IMR-90 (cell line): Measurements from ENCODE around the gene ATRN. TPM values are rescaled to one million over a fixed set of nuclear protein-coding genes. Genes with fewer than 3 reads are reported as not detected.

Source experiments
- ATAC-seq: fragments of 200-7000 bp; cut with Tn5 transposase; 2 replicates; pipeline ENCODE4 v1.9.1; 2020; ENCODE audit warnings: low read depth, mild to moderate bottlenecking, moderate library complexity
- BruUV-seq: library from RNA; stranded (reverse); fragments of 400-500 nt; replicated peaks from 2 replicates; lab custom pipeline; 2021; lab: Mats Ljungman, UMichigan
- CTCF ChIA-PET: fragments of 300-600 bp; formaldehyde crosslinking; extraction: SDS; loops from one replicate; lab custom pipeline; 2021; ENCODE audit warnings: antibody characterized with exemption; lab: Yijun Ruan, JAX
- POLR2A ChIA-PET: fragments of 300-600 bp; sonication (Branson Sonifier 250); formaldehyde crosslinking; loops from one replicate; lab custom pipeline; 2022; ENCODE audit warnings: antibody characterized with exemption; ENCODE audit not compliant: unreplicated experiment; lab: Charles Lee
- DNase-seq: peaks from one replicate; pipeline ENCODE4 v3.0.0; 2013
- H2AFZ ChIP-seq: replicated peaks from 2 replicates; pipeline ENCODE3; 2013; ENCODE audit warnings: low read length, mild to moderate bottlenecking; ENCODE audit not compliant: poor library complexity
- H2AK5ac ChIP-seq: 2 replicates; pipeline ENCODE4 v1.6.1; 2013; ENCODE audit warnings: low read depth, low read length, inconsistent platforms
- H2AK9ac ChIP-seq: replicated peaks from 2 replicates; pipeline ENCODE3; 2013; ENCODE audit warnings: mild to moderate bottlenecking, low read depth, low read length, moderate library complexity; ENCODE audit not compliant: poor library complexity
- H2BK120ac ChIP-seq: 2 replicates; pipeline ENCODE4 v1.6.1; 2013; ENCODE audit warnings: low read depth, low read length, inconsistent platforms
- H2BK15ac ChIP-seq: 3 replicates; pipeline ENCODE4 v1.6.1; 2013; ENCODE audit warnings: low read depth, low read length, inconsistent platforms
- H2BK20ac ChIP-seq: 2 replicates; pipeline ENCODE4 v1.6.1; 2013; ENCODE audit warnings: low read depth, mild to moderate bottlenecking, inconsistent platforms, low read length, moderate library complexity
- H2BK5ac ChIP-seq: 2 replicates; pipeline ENCODE4 v1.6.1; 2013; ENCODE audit warnings: mild to moderate bottlenecking, low read depth, low read length, inconsistent platforms; ENCODE audit not compliant: poor library complexity, severe bottlenecking
- H3K14ac ChIP-seq: replicated peaks from 2 replicates; pipeline ENCODE4 v1.6.1; 2013; ENCODE audit warnings: low read depth, low read length, inconsistent platforms
- H3K18ac ChIP-seq: 2 replicates; pipeline ENCODE4 v1.6.1; 2013; ENCODE audit warnings: low read depth, low read length, control low read depth
- H3K23ac ChIP-seq: 2 replicates; pipeline ENCODE4 v1.6.1; 2013; ENCODE audit warnings: low read depth, low read length, inconsistent platforms
- H3K27ac ChIP-seq: 2 replicates; pipeline ENCODE4 v1.5.1; 2013; ENCODE audit warnings: mild to moderate bottlenecking, control low read depth, low read length; ENCODE audit not compliant: insufficient read depth
- H3K27me3 ChIP-seq: 2 replicates; pipeline ENCODE4 v1.6.1; 2013; ENCODE audit warnings: low read length; ENCODE audit not compliant: control insufficient read depth, insufficient read depth
- H3K36me3 ChIP-seq: 2 replicates; pipeline ENCODE4 v1.6.1; 2013; ENCODE audit warnings: low read length, mixed read lengths; ENCODE audit not compliant: control insufficient read depth, insufficient read depth
- H3K4ac ChIP-seq: 2 replicates; pipeline ENCODE4 v1.6.1; 2013; ENCODE audit warnings: low read depth, low read length, inconsistent platforms
- H3K4me1 ChIP-seq: 2 replicates; pipeline ENCODE4 v1.6.1; 2013; ENCODE audit warnings: low read length, mixed read lengths; ENCODE audit not compliant: control insufficient read depth, insufficient read depth
- H3K4me2 ChIP-seq: 2 replicates; pipeline ENCODE4 v1.6.1; 2013; ENCODE audit warnings: low read depth, mild to moderate bottlenecking, control low read depth, low read length, moderate library complexity
- H3K4me3 ChIP-seq: 2 replicates; pipeline ENCODE4 v1.5.1; 2013; ENCODE audit warnings: low read depth, mild to moderate bottlenecking, control low read depth, low read length, moderate library complexity; ENCODE audit not compliant: insufficient read depth
- H3K56ac ChIP-seq: 2 replicates; pipeline ENCODE4 v1.6.1; 2013; ENCODE audit warnings: low read length, inconsistent platforms; ENCODE audit not compliant: insufficient read depth; ENCODE audit errors: extremely low read depth
- H3K79me1 ChIP-seq, 2 experiments: 2 replicates each; pipeline ENCODE4 v1.6.1; 2013; ENCODE audit warnings: low read length in 2 of 2, inconsistent platforms in 1 of 2, low read depth in 1 of 2
- H3K9ac ChIP-seq: 2 replicates; pipeline ENCODE4 v1.6.1; 2013; ENCODE audit warnings: low read depth, low read length, control low read depth
- H3K9me1 ChIP-seq: 2 replicates; pipeline ENCODE4 v1.6.1; 2013; ENCODE audit warnings: low read length, inconsistent platforms; ENCODE audit not compliant: insufficient read depth
- H3K9me3 ChIP-seq: 2 replicates; pipeline ENCODE4 v1.6.1; 2013; ENCODE audit warnings: low read length; ENCODE audit not compliant: control insufficient read depth, insufficient read depth
- H4K20me1 ChIP-seq: 2 replicates; pipeline ENCODE4 v1.6.1; 2013; ENCODE audit warnings: low read length, inconsistent platforms; ENCODE audit not compliant: insufficient read depth
- H4K5ac ChIP-seq: 2 replicates; pipeline ENCODE4 v1.6.1; 2013; ENCODE audit warnings: mild to moderate bottlenecking, low read depth, low read length, control low read depth
- H4K8ac ChIP-seq, 2 experiments: 2 replicates each; pipeline ENCODE4 v1.6.1; 2013; ENCODE audit warnings: low read depth in 2 of 2, low read length in 2 of 2, control low read depth in 1 of 2, inconsistent platforms in 1 of 2
- H4K91ac ChIP-seq: 2 replicates; pipeline ENCODE4 v1.6.1; 2013; ENCODE audit warnings: low read depth, low read length, inconsistent platforms; ENCODE audit not compliant: insufficient read depth
- CEBPB ChIP-seq: IDR thresholded peaks from 2 replicates; pipeline ENCODE4 v1.6.1; 2012; ENCODE audit warnings: low read depth, low read length, improper control_type of control experiment
- CHD1 ChIP-seq: IDR thresholded peaks from 2 replicates; pipeline ENCODE4 v1.6.1; 2012; ENCODE audit warnings: low read depth, low read length, improper control_type of control experiment
- NFE2L2 ChIP-seq: fragments of 150-350 bp; IDR thresholded peaks from 2 replicates; pipeline ENCODE4 v1.6.1; 2016; ENCODE audit warnings: low read depth, mild to moderate bottlenecking, low read length
- RAD21 ChIP-seq: IDR thresholded peaks from 2 replicates; pipeline ENCODE4 v1.6.1; 2012; ENCODE audit warnings: low read length, improper control_type of control experiment
- RCOR1 ChIP-seq: IDR thresholded peaks from 2 replicates; pipeline ENCODE4 v1.6.1; 2012; ENCODE audit warnings: mild to moderate bottlenecking, low read length, improper control_type of control experiment; ENCODE audit not compliant: insufficient replicate concordance
- WGBS, 2 experiments: methylation state at CpG; one replicate each; pipeline versions ENCODE4 v1.1.5 to v1.1.7; 2013; ENCODE audit warnings: missing lambda C conversion rate in 2 of 2; ENCODE audit not compliant: insufficient read length in 1 of 2; ENCODE audit errors: extremely low coverage in 2 of 2; 5-methylcytosine and 5-hydroxymethylcytosine counted together
- dilution Hi-C: fragments of 300-500 bp; cut with HindIII; formaldehyde crosslinking; loops from one replicate; pipeline ENCODE4 v1.14.3; 2018; ENCODE audit warnings: low sequenced_read_pairs; ENCODE audit not compliant: unreplicated experiment
- in situ Hi-C: fragments of 300-500 bp; cut with MboI; formaldehyde crosslinking; loops from 3 replicates; pipeline ENCODE4 v1.14.3; 2019; ENCODE audit warnings: low sequenced_read_pairs, inconsistent platforms, mixed read lengths
- intact Hi-C: fragments of 100-400 bp; cut with micrococcal nuclease; formaldehyde crosslinking; loops from 2 replicates; pipeline ENCODE4 v1.10.0; 2022
- polyA plus RNA-seq, 3 experiments: library from polyadenylated mRNA; depleted of rRNA; stranded (reverse); fragments of >200 nt; gene quantifications; 2 replicates each; pipeline ENCODE4 v1.2.3, GENCODE V29; 2012; ENCODE audit warnings: low replicate concordance in 1 of 3
- total RNA-seq: library from RNA; depleted of rRNA; stranded (reverse); fragments of >200 nt; gene quantifications from 2 replicates; pipeline ENCODE4 v1.2.3, GENCODE V29; 2012

Gene ATRN
- total and polyA plus RNA-seq, 2 of the 4 experiments (the other 2 are of a cell fraction), result 32.3 to 46.2 TPM

- no peak for TF ChIP-seq NFE2L2
Observed at GRCh38 chr20:3541887-3542721, 71.3 kb downstream of the ATRN start (continued).

- no peak overlapping the region for H2AK5ac ChIP-seq
- H3K79me1 ChIP-seq, result peaks cover 11 to 19% of the 10 kb centered on the region in 2 experiments
- no peak overlapping the region for H3K4me3 ChIP-seq
- H2BK5ac ChIP-seq, result no peak overlapping the region
- 88% methylated on average over 3 of the region's 6 CpGs; no CpG with 5 or more reads in 1 of the 2 experiments for WGBS, 2 experiments
- no peak overlapping the region for H2AK9ac ChIP-seq
- no peak overlapping the region for H4K8ac ChIP-seq
- ChIA-PET CTCF (no interaction called here), POLR2A (no interaction called here)
- in situ Hi-C loops (no loop called here), dilution Hi-C loops (no loop called here), intact Hi-C loops (no loop called here)
- H3K14ac ChIP-seq, result no peak overlapping the region; the same call in 1 of the 2 replicates
- no peak overlapping the region for H4K5ac ChIP-seq
- no peak overlapping the region for H3K23ac ChIP-seq
- no peak overlapping the region for H3K9ac ChIP-seq
- peaks cover 8% of the 10 kb centered on the region for H3K9me1 ChIP-seq
- no peaks in the 10 kb centered on the region for H3K9me3 ChIP-seq
- ATAC-seq (peak; percentile 65), DNase-seq (peak; percentile 81)
- no peak overlapping the region for H3K27ac ChIP-seq
- peaks cover 4% of the 10 kb centered on the region; the same call in 1 of the 2 replicates for H3K4me1 ChIP-seq
- no peak overlapping the region for H3K18ac ChIP-seq
- peak; percentile 58 for TF ChIP-seq NFE2L2
- no peak for TF ChIP-seq RAD21
- TF ChIP-seq CEBPB, result peak; percentile 34; the same call in 1 of the 2 replicates
- no peak for TF ChIP-seq CHD1
- peak; percentile 65 for TF ChIP-seq RCOR1
- H3K4ac ChIP-seq, result no peak overlapping the region
- H2BK20ac ChIP-seq, result no peak overlapping the region
- no peak overlapping the region for H2BK120ac ChIP-seq
- H4K20me1 ChIP-seq, result peaks cover 6% of the 10 kb centered on the region; the same call in 1 of the 2 replicates
- H3K56ac ChIP-seq, result no peak overlapping the region
- H4K91ac ChIP-seq, result no peak overlapping the region
- H3K36me3 ChIP-seq, result peaks cover 3% of the 10 kb centered on the region; the same call in 1 of the 2 replicates
- H3K4me2 ChIP-seq, result no peak overlapping the region
- no peak overlapping the region for H2BK15ac ChIP-seq
- no peaks in the 10 kb centered on the region for H3K27me3 ChIP-seq
- H2AFZ ChIP-seq, result no peak overlapping the region
- no TSS peak for BruUV-seq
Observed at GRCh38 chr20:3543901-3544507, 73.2 kb downstream of the ATRN start.
